Lower leg skin (tissue), 3 donors: ENCODE measurements around the gene LYAR.

Experiments
- POLR2A ChIP-seq, 2 donors: fragments of 450-650 bp; IDR thresholded peaks; one replicate each; pipeline ENCODE4 v1.6.1; 2016 to 2017; ENCODE audit warnings: antibody characterized with exemption in 2 of 2, mild to moderate bottlenecking in 1 of 2, moderate library complexity in 1 of 2
- TF ChIP-seq, protein P1 (sequence below), 3 donors: fragments of 450-650 bp; IDR thresholded peaks; one replicate each; pipeline ENCODE4 v1.5.1; 2016; ENCODE audit warnings: antibody characterized with exemption in 3 of 3, mild to moderate bottlenecking in 3 of 3, moderate library complexity in 2 of 3

DNA sequence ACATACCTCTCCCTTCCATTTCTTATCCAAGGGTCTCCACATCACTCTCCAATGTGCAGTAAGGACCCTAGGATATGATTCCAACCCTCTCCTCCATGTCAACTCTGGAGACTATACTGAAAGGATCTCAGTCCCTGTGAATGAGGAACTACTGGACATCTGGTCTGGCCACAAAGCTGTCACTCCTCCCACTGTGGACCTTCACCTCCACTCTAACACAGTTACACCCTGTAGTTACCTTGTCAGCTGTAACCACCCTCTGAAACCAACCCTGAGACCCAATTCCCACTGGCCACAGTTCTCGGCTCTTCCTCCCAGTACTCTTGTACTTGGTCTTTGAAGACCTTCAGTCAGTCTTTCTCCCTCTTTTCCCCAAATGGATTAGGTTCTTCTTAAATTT lies 44.8 kb downstream of the LYAR start:
- TF ChIP-seq, protein P1, sequence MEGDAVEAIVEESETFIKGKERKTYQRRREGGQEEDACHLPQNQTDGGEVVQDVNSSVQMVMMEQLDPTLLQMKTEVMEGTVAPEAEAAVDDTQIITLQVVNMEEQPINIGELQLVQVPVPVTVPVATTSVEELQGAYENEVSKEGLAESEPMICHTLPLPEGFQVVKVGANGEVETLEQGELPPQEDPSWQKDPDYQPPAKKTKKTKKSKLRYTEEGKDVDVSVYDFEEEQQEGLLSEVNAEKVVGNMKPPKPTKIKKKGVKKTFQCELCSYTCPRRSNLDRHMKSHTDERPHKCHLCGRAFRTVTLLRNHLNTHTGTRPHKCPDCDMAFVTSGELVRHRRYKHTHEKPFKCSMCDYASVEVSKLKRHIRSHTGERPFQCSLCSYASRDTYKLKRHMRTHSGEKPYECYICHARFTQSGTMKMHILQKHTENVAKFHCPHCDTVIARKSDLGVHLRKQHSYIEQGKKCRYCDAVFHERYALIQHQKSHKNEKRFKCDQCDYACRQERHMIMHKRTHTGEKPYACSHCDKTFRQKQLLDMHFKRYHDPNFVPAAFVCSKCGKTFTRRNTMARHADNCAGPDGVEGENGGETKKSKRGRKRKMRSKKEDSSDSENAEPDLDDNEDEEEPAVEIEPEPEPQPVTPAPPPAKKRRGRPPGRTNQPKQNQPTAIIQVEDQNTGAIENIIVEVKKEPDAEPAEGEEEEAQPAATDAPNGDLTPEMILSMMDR (IDR thresholded peaks at IDR 0.05) = no peak
- TF ChIP-seq POLR2A (IDR thresholded peaks at IDR 0.05) = no peak
